H1 (cell line): Measurements from ENCODE around the gene ZFYVE21. TPM values are rescaled to one million over a fixed set of nuclear protein-coding genes. Genes with fewer than 3 reads are reported as not detected.

ENCODE experiments used
- CTCF ChIA-PET: fragments of 300-600 bp; sonication (Branson Sonifier 250); formaldehyde crosslinking; loops from one replicate; lab custom pipeline; 2021; ENCODE audit not compliant: partially characterized antibody; lab: Charles Lee
- POLR2A ChIA-PET: fragments of 300-600 bp; sonication (Branson Sonifier 250); formaldehyde crosslinking; loops from one replicate; lab custom pipeline; 2021; ENCODE audit warnings: inconsistent platforms; ENCODE audit not compliant: partially characterized antibody; lab: Charles Lee
- DNase-seq, 2 experiments: peaks; one replicate each; pipeline versions ENCODE4 v3.0.0 to v3.0.0-alpha.2; 2010 to 2022; ENCODE audit warnings: low spot score in 2 of 2, low read depth in 1 of 2, mixed read lengths in 1 of 2
- FAIRE-seq: peaks from 2 replicates; lab custom pipeline; 2011; peaks lifted over from hg19 to GRCh38; lab: Jason Lieb, UNC
- H2AFZ ChIP-seq: 2 replicates; pipeline ENCODE4 v1.8.1; 2012; ENCODE audit warnings: low read length, inconsistent platforms
- H2AK5ac ChIP-seq: 2 replicates; pipeline ENCODE4 v1.6.1; 2013; ENCODE audit warnings: low read depth, low read length
- H2BK120ac ChIP-seq: replicated peaks from 2 replicates; pipeline ENCODE3; 2013; ENCODE audit warnings: low read depth, low read length, inconsistent platforms
- H2BK12ac ChIP-seq: 2 replicates; pipeline ENCODE4 v1.6.1; 2013; ENCODE audit warnings: low read depth, low read length
- H2BK15ac ChIP-seq: 2 replicates; pipeline ENCODE4 v1.6.1; 2013; ENCODE audit warnings: low read length
- H2BK20ac ChIP-seq: 2 replicates; pipeline ENCODE4 v1.6.1; 2013; ENCODE audit warnings: low read length
- H2BK5ac ChIP-seq: 2 replicates; pipeline ENCODE4 v1.6.1; 2013; ENCODE audit warnings: low read depth, low read length
- H3K14ac ChIP-seq: 2 replicates; pipeline ENCODE4 v1.6.1; 2013; ENCODE audit warnings: inconsistent platforms; ENCODE audit not compliant: insufficient read length
- H3K18ac ChIP-seq: 2 replicates; pipeline ENCODE4 v1.6.1; 2013; ENCODE audit warnings: low read length; ENCODE audit errors: extremely low read depth
- H3K23ac ChIP-seq: 2 replicates; pipeline ENCODE4 v1.6.1; 2013; ENCODE audit warnings: inconsistent platforms; ENCODE audit not compliant: insufficient read length
- H3K23me2 ChIP-seq: 2 replicates; pipeline ENCODE4 v1.6.1; 2013; ENCODE audit warnings: low read depth, low read length
- H3K27ac ChIP-seq: 2 replicates; pipeline ENCODE4 v1.6.1; 2011; ENCODE audit warnings: low read depth, low read length, inconsistent platforms
- H3K27me3 ChIP-seq, 4 experiments: replicated peaks in 1 of 4; 1 replicate in 1 of 4; 2 replicates in 3 of 4; pipeline versions ENCODE4 v1.6.1 to v1.8.1; 2011 to 2013; ENCODE audit warnings: low read length in 3 of 4, mild to moderate bottlenecking in 3 of 4, inconsistent platforms in 2 of 4, mixed read lengths in 2 of 4, moderate library complexity in 1 of 4; ENCODE audit not compliant: control insufficient read depth in 3 of 4, insufficient read depth in 3 of 4; ENCODE audit errors: extremely low read depth in 1 of 4
- H3K36me3 ChIP-seq, 4 experiments: 2 replicates each; pipeline versions ENCODE4 v1.6.1 to v1.8.1; 2011 to 2013; ENCODE audit warnings: mild to moderate bottlenecking in 4 of 4, low read length in 3 of 4, moderate library complexity in 2 of 4, control low read depth in 1 of 4, inconsistent platforms in 1 of 4; ENCODE audit not compliant: insufficient read depth in 4 of 4, control insufficient read depth in 2 of 4
- H3K4ac ChIP-seq: replicated peaks from 2 replicates; pipeline ENCODE3; 2013; ENCODE audit warnings: low read length, low read depth, mixed read lengths, inconsistent platforms; ENCODE audit not compliant: insufficient read length
- H3K4me1 ChIP-seq, 4 experiments: replicated peaks in 1 of 4; 1 replicate in 1 of 4; 2 replicates in 3 of 4; pipeline versions ENCODE4 v1.6.1 to v1.8.1; 2011 to 2013; ENCODE audit warnings: low read length in 3 of 4, inconsistent platforms in 2 of 4, mixed read lengths in 1 of 4; ENCODE audit not compliant: insufficient read depth in 4 of 4, control insufficient read depth in 3 of 4
- H3K4me2 ChIP-seq, 2 experiments: 2 replicates each; pipeline versions ENCODE4 v1.6.1 to v1.8.1; 2011 to 2013; ENCODE audit warnings: low read depth in 2 of 2, low read length in 2 of 2, control low read depth in 1 of 2, inconsistent platforms in 1 of 2, mild to moderate bottlenecking in 1 of 2; ENCODE audit not compliant: insufficient read depth in 1 of 2
- H3K4me3 ChIP-seq, 4 experiments: fragments of 200-600, 300-600 bp in 1 of 4; sonication (generic), shearing (Covaris generic), sonication (Bioruptor Twin) in 1 of 4; 2 replicates each; pipeline versions ENCODE4 v1.5.1 to v1.8.1; 2011 to 2016; ENCODE audit warnings: low read length in 4 of 4, low read depth in 3 of 4, control low read depth in 2 of 4, inconsistent platforms in 2 of 4, mild to moderate bottlenecking in 2 of 4, mixed read lengths in 1 of 4, moderate library complexity in 1 of 4; ENCODE audit not compliant: insufficient read depth in 2 of 4; ENCODE audit errors: extremely low read depth in 1 of 4
- H3K56ac ChIP-seq: replicated peaks from 2 replicates; pipeline ENCODE3; 2013; ENCODE audit warnings: low read depth, mild to moderate bottlenecking, mixed read lengths, low read length, inconsistent platforms; ENCODE audit not compliant: insufficient read length
- H3K79me1 ChIP-seq: 2 replicates; pipeline ENCODE4 v1.6.1; 2013; ENCODE audit warnings: low read depth, low read length, control low read depth
- H3K79me2 ChIP-seq, 2 experiments: 2 replicates each; pipeline versions ENCODE4 v1.6.1 to v1.8.1; 2012 to 2013; ENCODE audit warnings: low read length in 2 of 2, mild to moderate bottlenecking in 2 of 2, inconsistent platforms in 1 of 2; ENCODE audit not compliant: insufficient read depth in 2 of 2, control insufficient read depth in 1 of 2
- H3K9ac ChIP-seq, 4 experiments: replicated peaks in 1 of 4; 1 replicate in 1 of 4; 2 replicates in 3 of 4; pipeline versions ENCODE4 v1.6.1 to v1.8.1; 2011 to 2013; ENCODE audit warnings: low read depth in 3 of 4, low read length in 3 of 4, control low read depth in 2 of 4, mild to moderate bottlenecking in 2 of 4, moderate library complexity in 2 of 4, inconsistent platforms in 1 of 4; ENCODE audit errors: extremely low read depth in 1 of 4
- H3K9me3 ChIP-seq, 2 experiments: 2 replicates each; pipeline versions ENCODE4 v1.6.1 to v1.8.1; 2012 to 2013; ENCODE audit warnings: mild to moderate bottlenecking in 2 of 2, moderate library complexity in 2 of 2, control low read depth in 1 of 2, inconsistent platforms in 1 of 2, low read depth in 1 of 2, low read length in 1 of 2, mixed read lengths in 1 of 2; ENCODE audit not compliant: insufficient read depth in 2 of 2
- H4K20me1 ChIP-seq, 2 experiments: replicated peaks in 1 of 2; 2 replicates each; pipeline versions ENCODE3 to v1.8.1; 2011 to 2013; ENCODE audit warnings: inconsistent platforms in 2 of 2, low read length in 2 of 2, mild to moderate bottlenecking in 1 of 2; ENCODE audit not compliant: insufficient read depth in 2 of 2, control insufficient read depth in 1 of 2
- H4K5ac ChIP-seq: 2 replicates; pipeline ENCODE4 v1.6.1; 2013; ENCODE audit warnings: low read length, low read depth, mixed read lengths, inconsistent platforms; ENCODE audit not compliant: insufficient read length
- H4K8ac ChIP-seq: 2 replicates; pipeline ENCODE4 v1.8.0; 2013; ENCODE audit warnings: mild to moderate bottlenecking, moderate library complexity, low read length, inconsistent platforms; ENCODE audit not compliant: insufficient read depth; ENCODE audit errors: extremely low read depth
- H4K91ac ChIP-seq: replicated peaks from 2 replicates; pipeline ENCODE3; 2013; ENCODE audit warnings: low read length, mixed read lengths, inconsistent platforms; ENCODE audit not compliant: insufficient read length
- CEBPB ChIP-seq: IDR thresholded peaks from 2 replicates; pipeline ENCODE4 v1.6.1; 2012; ENCODE audit warnings: low read depth, low read length
- CHD1 ChIP-seq: IDR thresholded peaks from 2 replicates; pipeline ENCODE4 v1.6.1; 2012; ENCODE audit warnings: low read depth, low read length, improper control_type of control experiment
- RAD21 ChIP-seq, 2 experiments: IDR thresholded peaks in 1 of 2; conservative IDR thresholded peaks in 1 of 2; 2 replicates each; pipeline ENCODE4 v1.6.1; 2011; ENCODE audit warnings: low read depth in 2 of 2, low read length in 2 of 2, improper control_type of control experiment in 1 of 2, inconsistent platforms in 1 of 2, mild to moderate bottlenecking in 1 of 2, moderate library complexity in 1 of 2
- SP1 ChIP-seq: IDR thresholded peaks from 2 replicates; pipeline ENCODE4 v1.6.1; 2011; ENCODE audit warnings: low read depth, low read length
- SP4 ChIP-seq: IDR thresholded peaks from 2 replicates; pipeline ENCODE4 v1.6.1; 2012; ENCODE audit warnings: low read length, inconsistent platforms
- TCF12 ChIP-seq: IDR thresholded peaks from 2 replicates; pipeline ENCODE4 v1.6.1; 2011; ENCODE audit warnings: low read depth, mild to moderate bottlenecking, low read length
- WGBS, 2 experiments: shearing (Covaris generic) in 1 of 2; methylation state at CpG; one replicate each; pipeline versions ENCODE4 v1.1.6 to v1.1.7; 2013 to 2015; ENCODE audit warnings: low lambda C conversion rate in 2 of 2, mixed read lengths in 2 of 2, inconsistent platforms in 1 of 2, low coverage in 1 of 2, missing lambda C conversion rate in 1 of 2; ENCODE audit not compliant: insufficient replicate concordance in 2 of 2, insufficient coverage in 1 of 2, insufficient read length in 1 of 2; ENCODE audit errors: extremely low coverage in 1 of 2, missing lambda C conversion rate in 1 of 2; 5-methylcytosine and 5-hydroxymethylcytosine counted together
- polyA plus RNA-seq, 7 experiments: library from polyadenylated mRNA; depleted of rRNA in 3 of 7; stranded (reverse) in 5 of 7; unstranded in 2 of 7; fragments of >200 nt in 5 of 7; fragments of 200-250 nt in 2 of 7; gene quantifications; 1 replicate in 5 of 7; 2 replicates in 1 of 7; 4 replicates in 1 of 7; pipeline versions ENCODE4 v1.2.1 to v1.2.3, GENCODE V29; 2011 to 2013; ENCODE audit warnings: missing spikeins in 2 of 7, mixed read lengths in 2 of 7
- total RNA-seq: library from RNA; stranded (reverse); fragmentation: NEBNext Ultra II Directional; extraction: Animal tissue kit (Norgen Biotek cat#: 25700); gene quantifications from 2 replicates; pipeline ENCODE4 v1.2.1, GENCODE V29; 2021

Gene ZFYVE21
- total and polyA plus RNA-seq, 2 of the 8 experiments (the other 6 are each of a cell fraction or from before 2014, with no cell fraction given) = 53.4 to 127 TPM

DNA sequence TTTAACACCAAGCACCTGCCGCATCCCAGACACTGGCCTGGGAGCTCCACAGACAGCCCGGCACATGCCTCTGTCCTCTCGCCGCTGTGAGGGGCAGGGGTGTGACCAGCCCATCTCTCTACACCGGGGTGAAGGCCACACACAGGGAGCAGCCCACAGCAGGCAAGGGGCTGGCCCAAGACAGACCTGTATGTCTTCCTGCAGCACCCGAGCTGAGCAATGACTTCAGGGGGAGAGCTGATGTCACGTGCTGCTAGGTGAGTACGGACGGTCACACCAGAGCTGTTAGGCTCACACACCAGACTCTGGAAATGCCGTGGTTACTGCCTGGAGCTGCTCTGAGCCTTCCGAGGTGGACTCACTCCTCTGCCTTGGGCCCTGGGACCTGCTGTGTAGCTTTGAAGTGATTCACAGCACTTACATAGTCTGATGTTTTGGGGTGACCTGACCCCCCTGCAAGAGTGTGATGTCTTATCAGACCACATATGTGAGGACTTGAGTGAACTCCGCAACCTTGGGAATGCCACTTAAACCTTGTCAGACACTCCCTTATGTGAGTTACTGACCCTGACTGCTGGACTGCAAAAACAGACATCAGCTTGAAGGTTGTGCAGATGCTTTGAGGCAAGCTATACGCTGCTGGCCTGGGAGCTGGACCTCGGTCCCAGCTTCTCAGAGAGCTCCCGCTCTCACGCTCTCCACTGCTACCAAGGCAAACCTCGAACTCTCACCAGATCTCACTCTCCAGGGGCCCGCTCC is 2.1 kb upstream of the ZFYVE21 start:
- Histone ChIP-seq H2BK20ac (no peak overlapping the region), H2AK5ac (no peak overlapping the region), H4K8ac (no peak overlapping the region), H3K79me2 (peaks cover 0 to 37% of the 10 kb centered on the region in 2 experiments; a peak in 3 of 4 replicates), H3K23ac (no peak overlapping the region), H2BK12ac (no peak overlapping the region), H3K4me3 (peak overlapping the region in 2 of 4 experiments; percentile 84 to 86; a peak in 2 of 8 replicates), H2BK15ac (no peak overlapping the region), H3K9ac (no peak overlapping the region; a peak in 2 of 7 replicates), H4K5ac (no peak overlapping the region), H3K4me2 (peak overlapping the region; percentile 55 to 72), H2BK120ac (no peak overlapping the region), H2BK5ac (no peak overlapping the region; the same call in 1 of the 2 replicates), H3K36me3 (peaks cover 5 to 20% (median 10%) of the 10 kb centered on the region in 4 experiments; a peak in 5 of 8 replicates), H3K14ac (no peak overlapping the region), H3K18ac (no peak overlapping the region), H3K9me3 (no peaks in the 10 kb centered on the region), H3K27ac (no peak overlapping the region), H3K4ac (no peak overlapping the region), H3K4me1 (peaks cover 0 to 17% (median 8%) of the 10 kb centered on the region in 4 experiments; a peak in 6 of 7 replicates), H3K27me3 (no peaks in the 10 kb centered on the region), H3K23me2 (peaks cover 4% of the 10 kb centered on the region; the same call in 1 of the 2 replicates), H3K79me1 (peaks cover 18% of the 10 kb centered on the region), H4K91ac (peak overlapping the region; percentile 37), H4K20me1 (peaks cover 19 to 49% of the 10 kb centered on the region in 2 experiments), H3K56ac (no peak overlapping the region), H2AFZ (no peak overlapping the region)
- WGBS, 2 experiments = 91% methylated on average over 18 of the region's 18 CpGs; no CpG with 5 or more reads in 1 of the 2 experiments
- DNase-seq = no peak
- POLR2A ChIA-PET = interaction anchor here (0.9 to 1.3 kb wide), 5 partner anchors 10 to 33 kb away, joined by 3 to 8 read pairs (median 3); no protein-coding TSS in a partner anchor
- CTCF ChIA-PET = interaction anchor here (0.5 to 1.9 kb wide), 7 partner anchors 14 to 197 kb away, joined by 3 to 8 read pairs (median 3); no protein-coding TSS in a partner anchor
- no peak for FAIRE-seq
- no peak for TF ChIP-seq SP1
- TF ChIP-seq CEBPB = no peak
- TF ChIP-seq RAD21 (IDR thresholded peaks at IDR 0.05 in 1 of 2, conservative IDR thresholded peaks at IDR 0.05 in 1 of 2; ENCODE audit: low read depth in 2 of 2, low read length in 2 of 2) = no peak
- no peak for TF ChIP-seq CHD1
- TF ChIP-seq TCF12 = no peak
- no peak for TF ChIP-seq SP4
